GM18505 (cell line): Measurements from ENCODE around the gene MXD1.

Experiments
- ATAC-seq: cut with Tn5 transposase; IDR thresholded peaks from one replicate; pipeline ENCODE4 v1.9.1; 2021; ENCODE audit not compliant: unreplicated experiment
- POLR2A ChIP-seq: IDR thresholded peaks from 4 replicates; pipeline ENCODE4 v1.6.1; 2011; ENCODE audit warnings: borderline replicate concordance; ENCODE audit not compliant: insufficient read depth, insufficient read length; ENCODE audit errors: extremely low read depth

MXD1 gene

GRCh38 chr2:69972822-69973221, 57.9 kb downstream of the MXD1 start:
- TF ChIP-seq POLR2A, result no peak
- ATAC-seq, result no peak

GRCh38 chr2:69973335-69973735, 58.4 kb downstream of the MXD1 start:
- no peak for ATAC-seq
- no peak for TF ChIP-seq POLR2A

GRCh38 chr2:69975136-69975852, 60.4 kb downstream of the MXD1 start:
- no peak for TF ChIP-seq POLR2A
- no peak for ATAC-seq

GRCh38 chr2:69975853-69976462, 61.0 kb downstream of the MXD1 start:
- no peak for ATAC-seq
- no peak for TF ChIP-seq POLR2A

- ATAC-seq, result no peak
- TF ChIP-seq POLR2A, result no peak
Measured at GRCh38 chr2:69977186-69977585, 62.3 kb downstream of the MXD1 start.

- no peak for ATAC-seq
- TF ChIP-seq POLR2A, result no peak
Measured at GRCh38 chr2:69977906-69978482, 63.1 kb downstream of the MXD1 start.

GRCh38 chr2:69979902-69980807, 65.2 kb downstream of the MXD1 start:
- no peak for TF ChIP-seq POLR2A
- no peak for ATAC-seq

- no peak for TF ChIP-seq POLR2A
- ATAC-seq, result no peak
Measured at GRCh38 chr2:69983392-69983966, 68.6 kb downstream of the MXD1 start.

GRCh38 chr2:69985216-69985615, 70.3 kb downstream of the MXD1 start:
- ATAC-seq, result no peak
- no peak for TF ChIP-seq POLR2A

GRCh38 chr2:69985688-69986087, 70.8 kb downstream of the MXD1 start:
- no peak for ATAC-seq

GRCh38 chr2:69986691-69987090, 71.8 kb downstream of the MXD1 start:
- no peak for TF ChIP-seq POLR2A
- no peak for ATAC-seq

More at GRCh38 chr2:69985688-69986087, 70.8 kb downstream of the MXD1 start:
- TF ChIP-seq POLR2A, result no peak

- ATAC-seq, result no peak
Measured at GRCh38 chr2:69988086-69988635, 73.3 kb downstream of the MXD1 start.

More at GRCh38 chr2:69988086-69988635, 73.3 kb downstream of the MXD1 start:
- no peak for TF ChIP-seq POLR2A
